RWPE1 (cell line): ENCODE measurements around the gene FGF19.

ENCODE experiments used
- CTCF ChIA-PET: fragments of 350-600 bp; sonication (Branson Sonifier 250); formaldehyde crosslinking; extraction: SDS; loops from one replicate; lab custom pipeline; 2021; lab: Yijun Ruan, JAX
- POLR2A ChIA-PET: fragments of 400-600 bp; formaldehyde crosslinking; extraction: SDS; loops from one replicate; lab custom pipeline; 2020; ENCODE audit warnings: antibody characterized with exemption; ENCODE audit not compliant: low non-redundant PET; lab: Yijun Ruan, JAX
- DNase-seq: peaks from one replicate; pipeline ENCODE4 v3.0.0; 2012; ENCODE audit warnings: low spot score
- H3K27ac ChIP-seq: fragments of 450-650 bp; 2 replicates; pipeline ENCODE4 v1.5.1; 2017
- CTCF ChIP-seq: fragments of 450-650 bp; conservative IDR thresholded peaks from 2 replicates; pipeline ENCODE4 v1.5.1; 2017; ENCODE audit warnings: low read depth, mild to moderate bottlenecking

Gene FGF19

GRCh38 chr11:69746752-69747742 is 43.2 kb upstream of the FGF19 start:
- H3K27ac ChIP-seq: no peak overlapping the region
- DNase-seq: no peak
- no peak for TF ChIP-seq CTCF
- ChIA-PET CTCF (no interaction called here), POLR2A (interaction anchor here (0.7 kb wide), 1 partner anchor 40 kb away, joined by 13 read pairs; no protein-coding TSS in a partner anchor)

DNA sequence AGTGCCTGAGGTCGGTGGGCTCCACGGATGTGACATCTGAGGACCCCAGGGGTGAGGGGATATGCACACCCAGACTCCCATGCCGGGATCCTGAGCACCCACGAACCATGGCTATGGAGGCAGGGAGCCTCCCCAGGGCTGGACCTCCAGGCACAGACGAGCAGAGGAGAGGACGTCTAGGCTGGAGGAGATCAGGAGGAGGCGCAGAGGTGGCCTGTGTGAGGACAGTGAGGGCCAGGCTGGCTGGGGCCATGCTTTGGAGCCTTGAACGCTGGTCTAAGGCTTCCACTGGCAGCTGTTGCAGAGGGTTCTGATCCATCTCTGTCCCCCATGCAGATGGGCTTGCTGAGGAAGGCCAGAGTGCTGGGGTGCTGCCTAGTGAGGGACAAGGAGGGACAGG is 42.3 kb upstream of the FGF19 start:
- no peak overlapping the region for H3K27ac ChIP-seq
- CTCF ChIA-PET: no interaction called here
- no peak for TF ChIP-seq CTCF
- DNase-seq: no peak
- POLR2A ChIA-PET: no interaction called here

DNA sequence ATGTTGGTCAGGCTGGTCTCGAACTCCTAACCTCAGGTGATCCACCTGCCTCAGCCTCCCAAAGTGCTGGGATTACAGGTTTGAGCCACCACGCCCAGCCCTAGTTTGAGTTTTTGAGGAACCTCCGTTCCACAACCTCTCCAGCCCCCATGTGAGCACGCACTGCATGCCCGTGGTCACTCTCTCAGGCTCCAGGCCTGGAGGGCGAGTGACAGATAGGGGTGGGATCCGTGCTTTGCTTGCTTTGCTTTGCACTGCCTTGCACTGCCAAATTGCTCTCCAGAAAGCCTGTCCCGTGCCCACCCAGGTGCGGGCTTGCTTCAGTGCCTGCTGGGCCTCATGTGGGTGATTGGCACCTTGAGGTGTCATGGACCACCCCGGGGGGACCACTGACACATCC is 41.4 kb upstream of the FGF19 start:
- no peak for TF ChIP-seq CTCF
- ChIA-PET CTCF (interaction anchor here (0.7 kb wide), 1 partner anchor 14 kb away, joined by 3 read pairs; no protein-coding TSS in a partner anchor), POLR2A (no interaction called here)
- no peak for DNase-seq
- H3K27ac ChIP-seq: no peak overlapping the region

DNA sequence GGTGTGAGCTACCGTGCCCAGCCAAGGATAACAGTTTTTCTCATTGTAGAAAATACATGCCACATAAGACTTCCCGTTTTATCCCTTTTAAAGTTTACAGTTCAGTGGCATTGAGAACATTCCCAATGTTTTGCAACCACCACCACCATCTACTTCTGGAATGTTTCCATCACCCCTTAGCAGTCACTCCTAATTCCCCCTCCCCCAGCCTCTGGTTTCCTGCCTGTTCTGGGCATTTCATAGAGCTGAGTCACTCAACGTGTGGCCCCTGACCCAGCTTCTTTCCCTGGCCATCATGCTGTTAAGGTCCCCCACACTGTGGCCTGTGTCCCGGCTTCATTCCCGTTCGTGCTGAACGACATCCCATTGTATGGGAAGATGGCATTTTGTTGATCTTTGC is 40.6 kb upstream of the FGF19 start:
- DNase-seq: peak; percentile 13
- ChIA-PET CTCF (interaction anchor here (0.6 kb wide), 1 partner anchor 18 kb away, joined by 3 read pairs; no protein-coding TSS in a partner anchor), POLR2A (no interaction called here)
- no peak for TF ChIP-seq CTCF
- H3K27ac ChIP-seq: no peak overlapping the region

GRCh38 chr11:69734841-69735240 is 31.0 kb upstream of the FGF19 start:
- DNase-seq: no peak
- H3K27ac ChIP-seq: no peak overlapping the region
- no peak for TF ChIP-seq CTCF
- CTCF ChIA-PET: no interaction called here
- POLR2A ChIA-PET: no interaction called here

DNA sequence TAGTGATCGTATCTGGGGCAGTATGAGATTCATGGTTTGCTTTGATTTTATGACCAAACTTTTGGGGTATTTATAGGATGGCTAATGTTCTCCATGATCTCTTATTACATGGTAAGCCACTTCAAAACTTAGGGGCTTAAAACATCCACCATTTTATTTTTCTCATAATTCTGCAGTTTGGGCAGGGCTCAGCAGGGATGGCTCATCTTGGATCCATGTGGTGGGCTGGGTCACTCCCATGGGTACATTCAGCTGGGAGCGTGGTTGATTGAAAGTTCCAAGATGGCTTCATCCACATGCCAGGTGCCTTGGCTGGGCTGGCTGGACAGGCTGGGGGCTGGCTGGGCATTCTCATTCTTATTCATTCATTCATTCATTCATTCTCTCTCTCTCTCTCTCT is 30.5 kb upstream of the FGF19 start:
- POLR2A ChIA-PET: no interaction called here
- TF ChIP-seq CTCF: no peak
- CTCF ChIA-PET: no interaction called here
- H3K27ac ChIP-seq: no peak overlapping the region
- DNase-seq: no peak
